Measurements from ENCODE around the gene CCDC167. TPM values are rescaled to one million over a fixed set of nuclear protein-coding genes. Genes with fewer than 3 reads are reported as not detected.
A peak's percentile ranks its signal among the peaks of the same experiment; 100 is the strongest.

The CCDC167 gene
- 28.0 TPM for total RNA-seq
- long read RNA-seq, transcript CCDC167-201 (4 exons, 619 nt), result major isoform, 14 of 14 reads
- long read RNA-seq, partial matches to known transcripts, result 0 of 14 reads
- long read RNA-seq, other reads (novel, unspliced or antisense), result 0 of 14 reads

GRCh38 chr6:37499433-37500293 is at the start of gene CCDC167:
CCDC167 (minus strand) TSS chr6:37499893; CDS start chr6:37499863, 30 bp downstream.
- DNase-seq (ENCODE audit: low spot score), result peak; percentile 95
- intact Hi-C loops (cut with DNase I), result no loop called here

- intact Hi-C loops (cut with DNase I), result no loop called here
Observed at GRCh38 chr6:37549154-37549553, 49.5 kb upstream of the CCDC167 start.

GRCh38 chr6:37548067-37548674 is 48.5 kb upstream of the CCDC167 start:
- intact Hi-C loops (cut with DNase I), result no loop called here

More at GRCh38 chr6:37549154-37549553, 49.5 kb upstream of the CCDC167 start:
- no peak for DNase-seq (ENCODE audit: low spot score)

GRCh38 chr6:37547564-37548061 is 47.9 kb upstream of the CCDC167 start:
- no peak for DNase-seq (ENCODE audit: low spot score)

More at GRCh38 chr6:37548067-37548674, 48.5 kb upstream of the CCDC167 start:
- DNase-seq (ENCODE audit: low spot score), result no peak

GRCh38 chr6:37546141-37546871 is 46.6 kb upstream of the CCDC167 start:
- intact Hi-C loops (cut with DNase I), result no loop called here
- no peak for DNase-seq (ENCODE audit: low spot score)

More at GRCh38 chr6:37547564-37548061, 47.9 kb upstream of the CCDC167 start:
- intact Hi-C loops (cut with DNase I), result no loop called here

GRCh38 chr6:37544530-37544929 is 44.8 kb upstream of the CCDC167 start:
- no peak for DNase-seq (ENCODE audit: low spot score)
- intact Hi-C loops (cut with DNase I), result no loop called here

- DNase-seq (ENCODE audit: low spot score), result no peak
Observed at GRCh38 chr6:37543361-37543760, 43.7 kb upstream of the CCDC167 start.

GRCh38 chr6:37541346-37541745 is 41.7 kb upstream of the CCDC167 start:
- DNase-seq (ENCODE audit: low spot score), result no peak
- intact Hi-C loops (cut with DNase I), result no loop called here

More at GRCh38 chr6:37543361-37543760, 43.7 kb upstream of the CCDC167 start:
- intact Hi-C loops (cut with DNase I), result no loop called here

GRCh38 chr6:37540390-37540789 is 40.7 kb upstream of the CCDC167 start:
- intact Hi-C loops (cut with DNase I), result no loop called here
- no peak for DNase-seq (ENCODE audit: low spot score)

- intact Hi-C loops (cut with DNase I), result no loop called here
- DNase-seq (ENCODE audit: low spot score), result no peak
Observed at GRCh38 chr6:37540029-37540352, 40.3 kb upstream of the CCDC167 start.

- intact Hi-C loops (cut with DNase I), result no loop called here
Observed at GRCh38 chr6:37539171-37540028, 39.7 kb upstream of the CCDC167 start.

GRCh38 chr6:37538107-37538506 is 38.4 kb upstream of the CCDC167 start:
- intact Hi-C loops (cut with DNase I), result no loop called here
- DNase-seq (ENCODE audit: low spot score), result no peak

More at GRCh38 chr6:37539171-37540028, 39.7 kb upstream of the CCDC167 start:
- no peak for DNase-seq (ENCODE audit: low spot score)

- intact Hi-C loops (cut with DNase I), result no loop called here
- no peak for DNase-seq (ENCODE audit: low spot score)
Observed at GRCh38 chr6:37537548-37537947, 37.9 kb upstream of the CCDC167 start.

GRCh38 chr6:37536491-37537190 is 36.9 kb upstream of the CCDC167 start:
- intact Hi-C loops (cut with DNase I), result no loop called here
- no peak for DNase-seq (ENCODE audit: low spot score)

- no peak for DNase-seq (ENCODE audit: low spot score)
- intact Hi-C loops (cut with DNase I), result no loop called here
Observed at GRCh38 chr6:37535759-37536490, 36.2 kb upstream of the CCDC167 start.

GRCh38 chr6:37535428-37535758 is 35.7 kb upstream of the CCDC167 start:
- intact Hi-C loops (cut with DNase I), result no loop called here

GRCh38 chr6:37534893-37535292 is 35.2 kb upstream of the CCDC167 start:
- intact Hi-C loops (cut with DNase I), result no loop called here
- DNase-seq (ENCODE audit: low spot score), result no peak

More at GRCh38 chr6:37535428-37535758, 35.7 kb upstream of the CCDC167 start:
- DNase-seq (ENCODE audit: low spot score), result no peak

- intact Hi-C loops (cut with DNase I), result no loop called here
- DNase-seq (ENCODE audit: low spot score), result no peak
Observed at GRCh38 chr6:37532122-37532521, 32.4 kb upstream of the CCDC167 start.
